OCI-LY3 (cell line): Measurements from ENCODE around the gene GMFB.

Experiments used
- H2AFZ ChIP-seq: fragments of 200-600, 300-600 bp; shearing (Covaris generic); 2 replicates; pipeline ENCODE4 v1.6.0; 2014; ENCODE audit warnings: antibody characterized with exemption, low read depth, low read length
- H3K27ac ChIP-seq: fragments of 200-600, 300-600 bp; sonication (generic); 2 replicates; pipeline ENCODE4 v1.5.1; 2014; ENCODE audit warnings: mild to moderate bottlenecking, low read length, moderate library complexity, mixed read lengths
- H3K27me3 ChIP-seq: fragments of 200-600, 300-600 bp; sonication (generic); 2 replicates; pipeline ENCODE4 v1.6.1; 2014; ENCODE audit warnings: low read depth, low read length, mixed read lengths
- H3K36me3 ChIP-seq: fragments of 200-600, 300-600 bp; sonication (generic); replicated peaks from 2 replicates; pipeline ENCODE3; 2014; ENCODE audit warnings: low read depth, low read length, mixed read lengths
- H3K4me1 ChIP-seq: fragments of 300-600, 200-600 bp; sonication (generic); 2 replicates; pipeline ENCODE4 v1.6.1; 2014; ENCODE audit warnings: low read length, mixed read lengths
- H3K4me2 ChIP-seq: fragments of 200-600, 300-600 bp; sonication (generic); 2 replicates; pipeline ENCODE4 v1.6.1; 2014; ENCODE audit warnings: low read length, mixed read lengths
- H3K4me3 ChIP-seq: fragments of 300-600, 200-600 bp; sonication (generic); 2 replicates; pipeline ENCODE4 v1.5.1; 2014; ENCODE audit warnings: antibody characterized with exemption, mild to moderate bottlenecking, low read length, moderate library complexity
- H3K79me2 ChIP-seq: fragments of 300-600, 200-600 bp; shearing (Covaris generic); 2 replicates; pipeline ENCODE4 v1.6.1; 2014; ENCODE audit warnings: mild to moderate bottlenecking, low read length, mixed read lengths
- H3K9ac ChIP-seq: fragments of 300-600, 200-600 bp; shearing (Covaris generic); 2 replicates; pipeline ENCODE4 v1.6.0; 2014; ENCODE audit warnings: mild to moderate bottlenecking, low read length, moderate library complexity
- H3K9me3 ChIP-seq: fragments of 200-600, 300-600 bp; shearing (Covaris generic); 2 replicates; pipeline ENCODE4 v1.6.1; 2014; ENCODE audit warnings: low read length, mixed read lengths; ENCODE audit not compliant: insufficient read depth
- H4K20me1 ChIP-seq: fragments of 200-600, 300-600 bp; sonication (generic); 2 replicates; pipeline ENCODE4 v1.6.1; 2016; ENCODE audit warnings: low read length, mixed read lengths; ENCODE audit not compliant: insufficient read depth
- EZH2phosphoT487 ChIP-seq: fragments of 200-600 bp; shearing (Covaris generic); IDR thresholded peaks from 2 replicates; pipeline ENCODE4 v1.6.1; 2018; ENCODE audit warnings: antibody characterized with exemption, mixed run types, low read depth
- TF ChIP-seq, protein P1 (sequence below): fragments of 200-600, 300-600 bp; sonication (generic); IDR thresholded peaks from 2 replicates; pipeline ENCODE4 v1.5.1; 2014; ENCODE audit warnings: antibody characterized with exemption, low read length, low read depth

GMFB gene

GRCh38 chr14:54501480-54501879 lies 12.7 kb upstream of the GMFB start:
- H3K27me3 ChIP-seq, result 0 out of 2 replicates have a peak, but pooled peaks cover 5% of the 10 kb centered on the region
- H3K4me1 ChIP-seq, result peaks cover 7% of the 10 kb centered on the region
- H3K9me3 ChIP-seq, result no peaks in the 10 kb centered on the region
- TF ChIP-seq, protein P1, sequence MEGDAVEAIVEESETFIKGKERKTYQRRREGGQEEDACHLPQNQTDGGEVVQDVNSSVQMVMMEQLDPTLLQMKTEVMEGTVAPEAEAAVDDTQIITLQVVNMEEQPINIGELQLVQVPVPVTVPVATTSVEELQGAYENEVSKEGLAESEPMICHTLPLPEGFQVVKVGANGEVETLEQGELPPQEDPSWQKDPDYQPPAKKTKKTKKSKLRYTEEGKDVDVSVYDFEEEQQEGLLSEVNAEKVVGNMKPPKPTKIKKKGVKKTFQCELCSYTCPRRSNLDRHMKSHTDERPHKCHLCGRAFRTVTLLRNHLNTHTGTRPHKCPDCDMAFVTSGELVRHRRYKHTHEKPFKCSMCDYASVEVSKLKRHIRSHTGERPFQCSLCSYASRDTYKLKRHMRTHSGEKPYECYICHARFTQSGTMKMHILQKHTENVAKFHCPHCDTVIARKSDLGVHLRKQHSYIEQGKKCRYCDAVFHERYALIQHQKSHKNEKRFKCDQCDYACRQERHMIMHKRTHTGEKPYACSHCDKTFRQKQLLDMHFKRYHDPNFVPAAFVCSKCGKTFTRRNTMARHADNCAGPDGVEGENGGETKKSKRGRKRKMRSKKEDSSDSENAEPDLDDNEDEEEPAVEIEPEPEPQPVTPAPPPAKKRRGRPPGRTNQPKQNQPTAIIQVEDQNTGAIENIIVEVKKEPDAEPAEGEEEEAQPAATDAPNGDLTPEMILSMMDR, result no peak
- TF ChIP-seq EZH2phosphoT487, result no peak
- H3K79me2 ChIP-seq, result no peaks in the 10 kb centered on the region
- H4K20me1 ChIP-seq, result no peaks in the 10 kb centered on the region
- no peak overlapping the region for H2AFZ ChIP-seq
- H3K4me2 ChIP-seq, result no peak overlapping the region
- H3K36me3 ChIP-seq, result no peaks in the 10 kb centered on the region
- H3K9ac ChIP-seq, result no peak overlapping the region
- no peak overlapping the region for H3K4me3 ChIP-seq
- no peak overlapping the region for H3K27ac ChIP-seq

- peaks cover 7% of the 10 kb centered on the region for H3K4me1 ChIP-seq
- H4K20me1 ChIP-seq, result no peaks in the 10 kb centered on the region
- H3K79me2 ChIP-seq, result no peaks in the 10 kb centered on the region
- no peak overlapping the region for H2AFZ ChIP-seq
- TF ChIP-seq, protein P1, result no peak
- no peak for TF ChIP-seq EZH2phosphoT487
- no peaks in the 10 kb centered on the region for H3K9me3 ChIP-seq
- no peak overlapping the region for H3K9ac ChIP-seq
- H3K36me3 ChIP-seq, result no peaks in the 10 kb centered on the region
- H3K27ac ChIP-seq, result no peak overlapping the region
- H3K4me2 ChIP-seq, result no peak overlapping the region
- H3K4me3 ChIP-seq, result no peak overlapping the region
- H3K27me3 ChIP-seq, result 0 out of 2 replicates have a peak, but pooled peaks cover 5% of the 10 kb centered on the region
These were observed 12.0 kb upstream of the GMFB start for GRCh38 chr14:54500744-54501143.

GRCh38 chr14:54498579-54498978 lies 9.8 kb upstream of the GMFB start:
- Histone ChIP-seq H3K9ac (no peak overlapping the region), H3K4me2 (no peak overlapping the region), H3K27me3 (0 out of 2 replicates have a peak, but pooled peaks cover 5% of the 10 kb centered on the region), H4K20me1 (no peaks in the 10 kb centered on the region), H2AFZ (no peak overlapping the region), H3K4me3 (no peak overlapping the region), H3K4me1 (peaks cover 7% of the 10 kb centered on the region), H3K27ac (no peak overlapping the region), H3K79me2 (no peaks in the 10 kb centered on the region), H3K36me3 (no peaks in the 10 kb centered on the region), H3K9me3 (no peaks in the 10 kb centered on the region)
- TF ChIP-seq, protein P1, result no peak
- TF ChIP-seq EZH2phosphoT487, result no peak

DNA sequence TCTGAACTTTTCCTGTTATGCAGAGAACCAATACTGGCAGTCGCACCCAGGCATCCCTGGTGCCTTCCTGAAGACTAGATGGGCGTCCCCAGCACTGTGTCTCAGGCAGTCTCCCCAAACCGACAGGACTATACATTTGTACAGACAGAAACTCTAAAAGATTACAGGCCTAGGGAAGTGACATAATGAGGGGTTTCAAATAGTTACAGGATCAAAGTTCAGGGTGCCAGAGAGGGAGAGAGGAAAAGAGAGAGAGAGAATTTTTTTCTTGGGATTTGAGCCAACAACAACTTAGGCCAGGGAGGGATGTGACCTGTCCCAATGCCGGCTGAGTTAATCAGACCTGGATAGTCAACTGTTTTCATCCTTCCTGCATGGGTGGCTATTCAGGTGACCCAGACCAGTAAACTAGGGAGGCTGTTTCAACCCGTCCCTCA lies 9.3 kb upstream of the GMFB start:
- TF ChIP-seq, protein P1, result no peak
- no peak for TF ChIP-seq EZH2phosphoT487
- no peaks in the 10 kb centered on the region for H4K20me1 ChIP-seq
- H3K27me3 ChIP-seq, result 0 out of 2 replicates have a peak, but pooled peaks cover 5% of the 10 kb centered on the region
- no peaks in the 10 kb centered on the region for H3K36me3 ChIP-seq
- H3K4me2 ChIP-seq, result no peak overlapping the region
- H3K9ac ChIP-seq, result no peak overlapping the region
- H2AFZ ChIP-seq, result no peak overlapping the region
- no peaks in the 10 kb centered on the region for H3K9me3 ChIP-seq
- no peak overlapping the region for H3K4me3 ChIP-seq
- no peak overlapping the region for H3K27ac ChIP-seq
- no peaks in the 10 kb centered on the region for H3K79me2 ChIP-seq
- H3K4me1 ChIP-seq, result peaks cover 7% of the 10 kb centered on the region
